ENCODE measurements around the gene CCDC68. TPM values are rescaled to one million over a fixed set of nuclear protein-coding genes. Genes with fewer than 3 reads are reported as not detected.

The CCDC68 gene
- total and polyA plus RNA-seq, 2 donors (not counting 3 experiments of a cell fraction or from before 2014, with no cell fraction given), result 0.72 to 1.0 TPM

DNA sequence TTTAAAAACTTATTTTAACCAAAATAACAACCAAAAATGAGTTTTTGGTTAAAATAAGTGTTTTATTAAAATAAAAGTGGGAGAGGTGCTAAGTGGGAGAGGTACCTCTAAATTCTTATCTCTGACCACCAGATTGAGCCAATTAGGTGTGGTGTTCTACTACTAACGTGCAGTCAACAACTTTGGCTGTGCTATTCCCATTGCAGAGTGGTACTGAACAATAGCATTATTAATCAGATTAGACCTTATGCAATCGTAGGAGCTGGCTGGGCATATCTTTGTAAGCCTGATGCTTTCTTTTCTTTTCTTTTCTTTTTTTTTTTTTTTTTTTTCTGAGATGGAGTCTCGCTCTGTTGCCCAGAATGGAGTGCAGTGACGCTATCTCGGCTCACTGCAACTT lies 92.1 kb downstream of the CCDC68 start:
- H3K9me1 ChIP-seq (replicated peaks; ENCODE audit: control insufficient read depth, extremely low read depth, insufficient read depth, low read length), result no peaks in the 10 kb centered on the region
- no peak overlapping the region for H3K27ac ChIP-seq (ENCODE audit: insufficient read depth, low read depth, low read length)
- no peak for TF ChIP-seq EZH2 (IDR thresholded peaks at IDR 0.05; ENCODE audit: borderline replicate concordance, low read depth, low read length, severe bottlenecking)
- no peak for TF ChIP-seq MYC (IDR thresholded peaks at IDR 0.05; ENCODE audit: low read depth, low read length)
- no peak for TF ChIP-seq FOS (IDR thresholded peaks at IDR 0.05; ENCODE audit: borderline replicate concordance, insufficient read depth, low read length)
- TF ChIP-seq, protein P1, sequence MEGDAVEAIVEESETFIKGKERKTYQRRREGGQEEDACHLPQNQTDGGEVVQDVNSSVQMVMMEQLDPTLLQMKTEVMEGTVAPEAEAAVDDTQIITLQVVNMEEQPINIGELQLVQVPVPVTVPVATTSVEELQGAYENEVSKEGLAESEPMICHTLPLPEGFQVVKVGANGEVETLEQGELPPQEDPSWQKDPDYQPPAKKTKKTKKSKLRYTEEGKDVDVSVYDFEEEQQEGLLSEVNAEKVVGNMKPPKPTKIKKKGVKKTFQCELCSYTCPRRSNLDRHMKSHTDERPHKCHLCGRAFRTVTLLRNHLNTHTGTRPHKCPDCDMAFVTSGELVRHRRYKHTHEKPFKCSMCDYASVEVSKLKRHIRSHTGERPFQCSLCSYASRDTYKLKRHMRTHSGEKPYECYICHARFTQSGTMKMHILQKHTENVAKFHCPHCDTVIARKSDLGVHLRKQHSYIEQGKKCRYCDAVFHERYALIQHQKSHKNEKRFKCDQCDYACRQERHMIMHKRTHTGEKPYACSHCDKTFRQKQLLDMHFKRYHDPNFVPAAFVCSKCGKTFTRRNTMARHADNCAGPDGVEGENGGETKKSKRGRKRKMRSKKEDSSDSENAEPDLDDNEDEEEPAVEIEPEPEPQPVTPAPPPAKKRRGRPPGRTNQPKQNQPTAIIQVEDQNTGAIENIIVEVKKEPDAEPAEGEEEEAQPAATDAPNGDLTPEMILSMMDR (IDR thresholded peaks at IDR 0.05; ENCODE audit: extremely low read depth in 1 of 2, insufficient read depth in 1 of 2, low read depth in 1 of 2, low read length in 2 of 2), result no peak
- TF ChIP-seq JUN (IDR thresholded peaks at IDR 0.05; ENCODE audit: borderline replicate concordance, insufficient read depth, insufficient read length, low read depth), result no peak
- no peak for TF ChIP-seq POLR2A (IDR thresholded peaks at IDR 0.05; ENCODE audit: low read depth, low read length)
- TF ChIP-seq POLR2AphosphoS5 (IDR thresholded peaks at IDR 0.05; ENCODE audit: insufficient read depth, low read depth, low read length), result no peak
- no peak for TF ChIP-seq GATA2 (IDR thresholded peaks at IDR 0.05; ENCODE audit: insufficient read depth, insufficient read length, low read depth, low read length)
- TF ChIP-seq, protein P2, sequence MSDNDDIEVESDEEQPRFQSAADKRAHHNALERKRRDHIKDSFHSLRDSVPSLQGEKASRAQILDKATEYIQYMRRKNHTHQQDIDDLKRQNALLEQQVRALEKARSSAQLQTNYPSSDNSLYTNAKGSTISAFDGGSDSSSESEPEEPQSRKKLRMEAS (IDR thresholded peaks at IDR 0.05; ENCODE audit: insufficient read depth, insufficient read length), result no peak
- no peak overlapping the region for H2AFZ ChIP-seq (ENCODE audit: low read depth, low read length)
- H3K9me3 ChIP-seq (replicated peaks; ENCODE audit: control insufficient read depth, insufficient read depth, low read length), result no peaks in the 10 kb centered on the region
- H3K36me3 ChIP-seq (ENCODE audit: control insufficient read depth in 2 of 2, extremely low read depth in 1 of 2, insufficient read depth in 2 of 2, low read length in 2 of 2), result no peaks in the 10 kb centered on the region
- H3K9ac ChIP-seq (replicated peaks; ENCODE audit: extremely low read depth, insufficient read depth, low read length), result no peak overlapping the region
- H4K20me1 ChIP-seq (replicated peaks; ENCODE audit: control insufficient read depth, extremely low read depth, insufficient read depth, low read length), result no peaks in the 10 kb centered on the region
- intact Hi-C loops (cut with micrococcal nuclease), result no loop called here
- POLR2A ChIA-PET, result interaction anchor here (0.6 kb wide), 1 partner anchor 140 kb away, joined by 3 read pairs; no protein-coding TSS in a partner anchor
- dilution Hi-C loops (cut with MboI; ENCODE audit: extremely low pct_ligation_motif_present, low sequenced_read_pairs), result no loop called here
- BruUV-seq (replicated peaks), result no TSS peak
- CTCF ChIA-PET, result no interaction called here
- FAIRE-seq, result no peak
- no peaks in the 10 kb centered on the region for H3K4me1 ChIP-seq (ENCODE audit: control insufficient read depth, extremely low read depth, insufficient read depth, low read length)
- H3K79me2 ChIP-seq (ENCODE audit: control insufficient read depth, insufficient read depth, low read length), result no peaks in the 10 kb centered on the region
- DNase-seq (ENCODE audit: low read depth, low spot score), result no peak
- H3K4me2 ChIP-seq (ENCODE audit: insufficient read depth, low read length), result no peak overlapping the region
- H3K4me3 ChIP-seq (replicated peaks in 1 of 3; ENCODE audit: insufficient read depth in 1 of 3, low read depth in 1 of 3, low read length in 3 of 3), result no peak overlapping the region
- no peaks in the 10 kb centered on the region for H3K27me3 ChIP-seq (ENCODE audit: control insufficient read depth in 2 of 2, insufficient read depth in 2 of 2, low read length in 2 of 2)
